GM21526 (cell line): Measurements from ENCODE around the gene CYP4F12.

Experiments used
- ATAC-seq: cut with Tn5 transposase; IDR thresholded peaks from one replicate; pipeline ENCODE4 v1.9.1; 2021; ENCODE audit warnings: moderate library complexity; ENCODE audit not compliant: unreplicated experiment, low FRiP score

The CYP4F12 gene

GRCh38 chr19:15672580-15673175 is at the start of gene CYP4F12:
Gene CYP4F12 (plus strand): TSS chr19:15673087. CDS start chr19:15673530, 443 bp downstream.
- no peak for ATAC-seq

GRCh38 chr19:15623711-15624318 is 49.1 kb upstream of the CYP4F12 start:
- no peak for ATAC-seq

- ATAC-seq = no peak
Observed at GRCh38 chr19:15628236-15629002, 44.5 kb upstream of the CYP4F12 start.

- ATAC-seq = no peak
Observed at GRCh38 chr19:15629003-15629880, 43.6 kb upstream of the CYP4F12 start.

GRCh38 chr19:15631817-15632216 is 41.1 kb upstream of the CYP4F12 start:
- no peak for ATAC-seq

GRCh38 chr19:15633082-15633835 is 39.6 kb upstream of the CYP4F12 start:
- ATAC-seq = no peak

- ATAC-seq = no peak
Observed at GRCh38 chr19:15634105-15634504, 38.8 kb upstream of the CYP4F12 start.

GRCh38 chr19:15635016-15635805 is 37.7 kb upstream of the CYP4F12 start:
- ATAC-seq = no peak

GRCh38 chr19:15636026-15636425 is 36.9 kb upstream of the CYP4F12 start:
- no peak for ATAC-seq

- no peak for ATAC-seq
Observed at GRCh38 chr19:15639596-15639995, 33.3 kb upstream of the CYP4F12 start.

GRCh38 chr19:15640294-15640903 is 32.5 kb upstream of the CYP4F12 start, which contains the start of gene CYP4F3:
Gene CYP4F3 (plus strand): TSS chr19:15640897. CDS start chr19:15641416, 519 bp downstream.
- ATAC-seq = no peak

- ATAC-seq = no peak
Observed at GRCh38 chr19:15640904-15641597, 31.8 kb upstream of the CYP4F12 start.

GRCh38 chr19:15641901-15642491 is 30.9 kb upstream of the CYP4F12 start:
- ATAC-seq = no peak

GRCh38 chr19:15642807-15643206 is 30.1 kb upstream of the CYP4F12 start:
- no peak for ATAC-seq

- no peak for ATAC-seq
Observed at GRCh38 chr19:15643387-15643786, 29.5 kb upstream of the CYP4F12 start.

- no peak for ATAC-seq
Observed at GRCh38 chr19:15644066-15644741, 28.7 kb upstream of the CYP4F12 start.

GRCh38 chr19:15644816-15645215 is 28.1 kb upstream of the CYP4F12 start:
- no peak for ATAC-seq
